CD4-positive, alpha-beta T cell treated with Interleukin-4 for 4 hours (primary cell): ENCODE measurements around the gene MON1B.
A peak's percentile ranks its signal among the peaks of the same experiment; 100 is the strongest.
"Not testable (repeated sequence)": the region's sequence is repeated elsewhere in the genome, so short reads cannot be mapped to it uniquely, and the experiment has no call there.

Experiments
- DNase-seq: peaks from one replicate; pipeline ENCODE4 v3.0.0-alpha.2; 2020

The MON1B gene

GRCh38 chr16:77199211-77199610, 8.2 kb downstream of the MON1B start, which contains the start of gene SYCE1L:
SYCE1L (plus strand) TSS chr16:77199408; CDS start chr16:77199452, 44 bp downstream.
- no peak for DNase-seq

DNA sequence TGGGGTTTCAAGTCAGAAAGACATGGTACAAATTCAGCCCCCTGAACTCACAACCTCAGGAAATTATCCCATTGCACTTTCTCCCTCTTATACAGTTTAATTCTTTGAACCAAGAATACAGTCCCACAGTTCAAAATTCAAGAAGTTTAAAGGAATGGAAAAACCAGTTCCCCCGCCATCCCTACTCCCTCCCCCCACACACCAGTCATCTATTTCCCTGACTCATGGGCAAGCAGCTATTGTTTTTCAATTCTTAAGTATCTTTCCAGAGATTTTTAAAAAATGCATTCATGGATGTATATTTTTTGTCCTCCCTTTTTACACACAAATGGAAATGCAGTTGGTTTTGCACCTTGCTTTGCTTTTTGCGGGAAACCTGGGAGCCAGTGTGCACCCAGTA, 15.5 kb downstream of the MON1B start:
- no peak for DNase-seq

DNA sequence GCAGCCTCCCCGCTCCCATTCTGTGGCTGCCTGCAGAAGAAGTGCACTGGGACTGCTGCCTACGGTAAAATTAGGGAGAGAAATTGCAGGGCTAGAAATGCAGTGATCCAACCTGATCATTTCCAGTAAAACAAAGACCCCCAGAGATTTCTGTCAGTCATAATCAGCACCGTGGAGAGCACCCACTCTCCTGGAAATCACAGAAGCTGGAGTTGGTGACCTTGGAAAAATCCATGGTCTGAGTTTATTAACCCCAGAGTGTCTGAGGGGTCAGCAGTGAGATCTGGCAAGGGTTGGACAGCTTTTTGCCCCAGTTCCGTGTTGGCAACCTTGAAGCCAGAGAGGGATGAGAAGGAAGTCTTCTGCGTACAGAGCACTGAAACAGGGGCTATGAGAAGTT, 16.0 kb downstream of the MON1B start:
- DNase-seq = no peak

- DNase-seq = no peak
Observed at GRCh38 chr16:77208382-77208781, 17.4 kb downstream of the MON1B start.

GRCh38 chr16:77211880-77212740, 21.1 kb downstream of the MON1B start:
- DNase-seq = peak; percentile 65

- DNase-seq = peak; percentile 57
Observed at GRCh38 chr16:77212741-77213541, 22.0 kb downstream of the MON1B start.

- no peak for DNase-seq
Observed at GRCh38 chr16:77213542-77214106, 22.6 kb downstream of the MON1B start.

DNA sequence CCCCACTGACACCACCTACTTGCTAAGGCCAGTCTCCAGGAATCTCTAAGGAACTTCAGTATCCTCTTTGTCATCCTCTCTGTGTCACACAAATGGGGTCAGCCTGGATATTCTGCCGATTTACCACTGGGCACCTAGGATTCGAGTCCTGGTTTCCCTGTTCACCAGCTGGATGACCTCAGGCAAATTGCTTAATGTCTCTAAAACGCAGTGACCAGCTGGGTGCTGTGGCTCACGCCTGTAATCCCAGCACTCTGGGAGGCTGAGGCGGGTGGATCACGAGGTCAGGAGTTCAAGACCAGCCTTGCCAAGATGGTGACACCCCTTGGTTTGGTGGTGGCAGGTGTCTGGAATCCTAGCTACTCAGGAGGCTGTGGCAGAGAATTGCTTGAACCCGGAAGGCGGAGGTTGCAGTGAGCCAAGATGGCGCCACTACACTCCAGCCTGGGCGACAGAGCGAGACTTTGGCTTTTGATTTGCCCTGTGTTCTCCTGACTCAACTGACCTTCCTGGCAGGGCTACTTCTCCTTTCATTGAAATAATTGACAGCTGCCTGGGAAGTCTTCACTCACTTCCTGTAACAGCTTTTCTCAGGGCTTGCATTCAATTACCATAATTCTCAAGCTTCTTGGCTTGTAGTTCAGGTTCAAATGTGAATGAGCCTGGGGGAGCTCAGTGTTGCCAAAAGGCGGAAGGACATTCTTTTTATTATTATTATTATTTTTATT, 23.6 kb downstream of the MON1B start:
- DNase-seq = no peak

DNA sequence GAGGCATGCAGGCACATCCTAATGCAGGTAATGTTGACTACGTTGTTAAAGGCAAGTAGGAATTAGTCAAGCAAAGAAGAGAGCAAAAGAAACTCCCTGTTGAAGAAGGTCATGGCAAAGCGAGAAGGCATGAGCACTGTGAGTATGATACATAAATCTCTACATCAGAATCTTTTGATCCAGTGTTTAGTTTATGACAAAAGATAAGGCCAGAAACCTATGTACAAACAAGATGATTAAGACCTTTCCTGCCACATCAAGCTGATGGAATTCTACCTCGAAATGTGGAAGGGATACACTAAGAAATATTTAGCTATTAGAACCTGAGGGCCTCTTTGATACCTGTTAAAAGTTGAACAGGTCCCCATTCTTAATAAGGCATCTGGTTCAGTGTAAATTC, 28.4 kb downstream of the MON1B start:
- no peak for DNase-seq

DNA sequence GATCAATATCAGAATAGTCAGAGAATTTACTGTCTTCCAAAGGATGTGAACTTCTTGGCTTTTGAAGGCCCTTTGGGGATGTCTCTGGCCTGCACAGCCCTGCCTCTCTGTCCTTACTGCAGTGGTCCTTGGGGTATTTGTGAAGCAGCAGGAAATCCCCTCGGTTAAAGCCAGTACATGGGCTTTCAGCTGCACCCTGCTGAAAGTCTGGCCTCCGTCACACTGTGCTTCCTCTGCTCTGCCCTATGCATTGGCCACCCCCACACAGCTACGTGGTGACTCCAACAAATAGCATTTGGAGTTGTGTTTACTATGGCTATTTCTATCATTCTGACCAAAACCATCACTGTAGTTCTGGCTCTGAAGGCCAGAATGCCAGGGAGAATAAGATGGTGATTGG, 29.4 kb downstream of the MON1B start:
- DNase-seq = no peak

DNA sequence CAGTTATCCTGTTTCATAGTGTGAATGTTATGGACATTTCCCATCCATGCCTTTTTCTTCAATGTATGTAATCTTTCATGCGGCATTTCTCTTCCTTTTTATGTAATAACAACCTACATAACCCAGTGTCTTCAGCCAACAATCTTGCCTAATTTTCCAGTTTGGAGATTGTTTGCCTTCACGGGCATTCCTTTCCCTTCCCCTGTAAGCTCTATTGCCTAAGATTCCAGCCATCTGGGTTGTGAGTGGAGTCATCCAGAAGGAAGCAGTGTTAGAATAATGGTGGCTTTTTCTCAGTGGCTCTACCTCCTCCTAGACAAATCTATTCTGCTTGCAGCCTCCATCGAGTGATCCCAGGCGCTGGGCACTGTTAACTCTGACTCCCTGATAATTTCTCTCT, 30.5 kb downstream of the MON1B start:
- DNase-seq = no peak

DNA sequence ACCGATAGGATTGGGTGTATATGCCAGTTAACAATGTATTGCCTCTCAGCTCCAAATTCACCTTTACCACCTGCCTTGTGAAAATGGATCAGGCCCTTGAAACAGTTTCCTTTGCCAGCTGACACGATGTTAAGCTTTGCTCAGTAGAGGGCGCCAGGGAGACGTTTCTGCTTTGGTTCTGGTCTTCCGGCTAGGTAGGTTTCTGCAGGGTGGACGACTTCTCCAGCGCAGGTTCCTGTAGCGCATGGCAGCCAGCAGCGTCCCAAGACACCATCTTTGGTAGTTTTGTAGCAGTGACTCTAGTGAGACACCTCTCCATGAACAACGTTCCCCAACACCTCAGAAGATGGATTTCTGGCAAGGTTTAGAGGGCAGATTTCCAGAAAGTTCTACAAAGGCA, 32.2 kb downstream of the MON1B start:
- no peak for DNase-seq

DNA sequence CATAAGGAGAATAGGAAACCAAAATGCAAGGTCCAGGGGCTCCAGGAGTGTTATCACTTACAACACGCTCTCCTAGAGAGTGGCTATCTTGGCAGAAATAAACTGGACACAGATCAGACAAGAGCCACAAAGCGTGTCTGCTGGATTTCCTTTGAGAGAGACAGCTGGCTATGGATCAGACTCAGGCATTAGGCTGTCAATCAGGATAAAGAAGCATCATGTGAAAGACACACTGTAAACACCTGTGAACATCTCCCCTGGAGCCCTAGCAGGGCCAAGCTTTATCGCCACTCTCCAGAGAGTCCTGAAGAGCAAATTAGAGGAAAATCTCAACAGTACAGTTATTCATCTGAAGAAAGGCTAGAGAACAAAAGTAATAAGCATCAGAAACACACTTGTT, 34.2 kb downstream of the MON1B start:
- no peak for DNase-seq

DNA sequence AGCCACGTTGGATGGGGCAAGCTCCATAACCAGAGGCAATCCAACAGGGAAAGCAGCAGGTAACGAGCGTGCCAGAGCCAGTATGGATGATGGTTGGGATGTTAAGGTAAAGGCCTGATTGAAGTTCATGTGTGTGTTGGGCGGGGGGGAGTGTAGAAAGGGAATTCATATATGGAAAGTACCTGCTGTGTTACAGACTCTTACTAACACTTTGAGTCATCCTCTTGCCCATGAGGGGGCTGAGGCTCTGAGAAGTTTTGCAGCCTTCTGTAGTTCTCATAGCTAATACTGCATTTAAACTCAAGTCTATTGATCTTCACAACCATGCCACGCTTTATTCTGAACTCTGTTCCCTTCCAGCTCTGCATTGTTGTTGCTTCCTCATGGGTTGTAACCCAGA, 36.8 kb downstream of the MON1B start:
- DNase-seq = no peak

GRCh38 chr16:77231047-77231446, 40.1 kb downstream of the MON1B start:
- DNase-seq = no peak

GRCh38 chr16:77233799-77234519, 43.0 kb downstream of the MON1B start:
- DNase-seq = no peak

DNA sequence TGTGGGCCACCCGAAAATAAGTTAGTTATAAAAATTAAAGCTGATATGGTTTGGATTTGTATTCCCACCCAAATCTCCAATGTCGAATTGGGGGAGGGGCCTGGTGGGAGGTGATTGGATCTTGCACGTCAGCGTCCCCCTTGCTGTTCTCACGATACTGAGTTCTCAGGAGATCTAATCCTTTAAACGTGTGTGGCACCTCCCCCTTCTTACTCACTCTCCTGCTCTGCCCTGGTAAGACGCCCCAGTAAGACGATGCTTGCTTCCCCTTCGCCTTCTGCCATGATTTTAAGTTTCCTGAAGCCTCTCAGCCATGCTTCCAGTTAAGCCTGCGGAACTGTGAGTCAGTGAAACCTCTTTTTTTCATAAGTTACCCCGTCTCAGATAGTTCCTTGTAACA, 43.6 kb downstream of the MON1B start:
- DNase-seq = no peak

DNA sequence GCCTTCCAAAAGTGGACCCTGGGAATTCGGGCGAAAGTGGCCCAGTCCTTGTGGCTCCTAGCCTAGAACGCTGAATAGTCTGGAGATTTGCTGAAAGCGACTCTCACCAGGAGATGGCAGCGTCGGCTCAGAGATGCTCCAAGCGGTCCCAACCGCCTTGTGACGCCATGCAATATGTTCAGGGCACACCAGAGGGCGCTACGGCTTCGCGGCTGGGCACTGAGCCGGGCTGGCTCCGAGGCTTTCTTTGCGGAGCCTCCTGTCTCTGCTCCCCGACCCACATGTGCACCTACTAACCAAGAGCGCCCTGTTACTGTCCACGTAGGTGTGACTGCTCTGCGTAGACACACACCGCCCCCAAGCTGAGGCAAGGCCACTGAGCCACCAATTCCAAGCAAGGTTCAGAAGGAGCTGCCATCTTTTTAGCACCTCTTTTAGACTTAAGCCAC, 45.1 kb downstream of the MON1B start:
- peak; percentile 82 for DNase-seq

- DNase-seq = no peak
Observed at GRCh38 chr16:77238593-77238992, 47.6 kb downstream of the MON1B start.

GRCh38 chr16:77242471-77242870, 51.5 kb downstream of the MON1B start:
- not testable (repeated sequence) for DNase-seq

DNA sequence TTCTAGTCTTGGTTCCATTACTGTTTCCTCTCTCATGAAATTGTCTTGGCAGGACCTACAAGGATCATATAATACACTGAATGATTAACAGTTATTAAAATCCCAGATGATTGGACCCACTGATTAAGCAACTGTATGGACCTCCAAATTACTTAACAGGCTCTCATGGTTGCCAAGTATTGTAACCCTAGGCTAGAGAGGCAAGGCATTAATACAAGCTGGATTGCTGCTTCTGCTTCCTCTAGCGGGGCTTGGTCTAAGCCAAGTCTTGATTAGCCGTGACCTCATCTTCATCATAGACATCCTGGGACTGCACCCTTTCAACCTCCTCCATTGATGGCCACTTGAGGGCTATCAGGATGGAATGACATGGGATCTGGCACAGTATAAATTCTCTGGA, 55.2 kb downstream of the MON1B start:
- DNase-seq = no peak

GRCh38 chr16:77250400-77250799, 59.4 kb downstream of the MON1B start:
- no peak for DNase-seq
